ENCODE data around the gene SSBP3. TPM values are rescaled to one million over a fixed set of nuclear protein-coding genes. Genes with fewer than 3 reads are reported as not detected.

SSBP3 gene
- polyA plus RNA-seq, 1 donor (not counting 4 experiments of a cell fraction or from before 2014, with no cell fraction given), result 16.9 TPM

- H3K4me2 ChIP-seq (ENCODE audit: control insufficient read depth, extremely low read depth, insufficient read depth, low read depth, low read length), result no peak overlapping the region
- no peak overlapping the region for H2AFZ ChIP-seq (ENCODE audit: control insufficient read depth, low read length)
Measured at GRCh38 chr1:54367613-54368012, 38.6 kb downstream of the SSBP3 start.

GRCh38 chr1:54365847-54366246 lies 40.3 kb downstream of the SSBP3 start:
- TF ChIP-seq EZH2 (IDR thresholded peaks at IDR 0.05; ENCODE audit: low read length) (no peak), CTCF (optimal IDR thresholded peaks at IDR 0.05 in 1 of 3, IDR thresholded peaks at IDR 0.05 in 1 of 3, conservative IDR thresholded peaks at IDR 0.05 in 1 of 3; ENCODE audit: extremely low read depth in 1 of 3, insufficient read depth in 2 of 3, low read length in 3 of 3) (no peak)
- H4K20me1 ChIP-seq (ENCODE audit: control insufficient read depth, extremely low read depth, insufficient read depth, low read length), result no peaks in the 10 kb centered on the region
- FAIRE-seq (no peak), DNase-seq (ENCODE audit: low read depth, low spot score) (no peak)
- H3K27ac ChIP-seq (ENCODE audit: control insufficient read depth, insufficient read depth, low read length), result no peak overlapping the region
- H3K4me3 ChIP-seq (ENCODE audit: control insufficient read depth in 2 of 3, extremely low read depth in 1 of 3, insufficient read depth in 2 of 3, low read depth in 1 of 3, low read length in 3 of 3), result no peak overlapping the region
- H3K79me2 ChIP-seq (ENCODE audit: control insufficient read depth, insufficient read depth, low read length), result no peaks in the 10 kb centered on the region
- no peaks in the 10 kb centered on the region for H3K27me3 ChIP-seq (ENCODE audit: control insufficient read depth, extremely low read depth, insufficient read depth, low read length)
- H2AFZ ChIP-seq (ENCODE audit: control insufficient read depth, low read length), result no peak overlapping the region
- no peak overlapping the region for H3K9ac ChIP-seq (ENCODE audit: control insufficient read depth, extremely low read depth, insufficient read depth, low read length)
- H3K9me3 ChIP-seq (ENCODE audit: control insufficient read depth, low read depth, low read length), result no peaks in the 10 kb centered on the region
- no peaks in the 10 kb centered on the region for H3K9me1 ChIP-seq (ENCODE audit: control insufficient read depth, extremely low read depth, insufficient read depth, low read length)
- dilution Hi-C loops (cut with MboI; ENCODE audit: extremely low pct_ligation_motif_present, low sequenced_read_pairs), result no loop called here
- no peak overlapping the region for H3K4me2 ChIP-seq (ENCODE audit: control insufficient read depth, extremely low read depth, insufficient read depth, low read depth, low read length)
- no peaks in the 10 kb centered on the region for H3K36me3 ChIP-seq (ENCODE audit: control insufficient read depth in 2 of 2, extremely low read depth in 1 of 2, insufficient read depth in 2 of 2, low read length in 2 of 2)
- peaks cover 4% of the 10 kb centered on the region for H3K4me1 ChIP-seq (ENCODE audit: control insufficient read depth, extremely low read depth, insufficient read depth, low read length)

More at GRCh38 chr1:54367613-54368012, 38.6 kb downstream of the SSBP3 start:
- no peaks in the 10 kb centered on the region for H3K9me3 ChIP-seq (ENCODE audit: control insufficient read depth, low read depth, low read length)
- no peaks in the 10 kb centered on the region for H4K20me1 ChIP-seq (ENCODE audit: control insufficient read depth, extremely low read depth, insufficient read depth, low read length)
- H3K36me3 ChIP-seq (ENCODE audit: control insufficient read depth in 2 of 2, extremely low read depth in 1 of 2, insufficient read depth in 2 of 2, low read length in 2 of 2), result no peaks in the 10 kb centered on the region
- H3K79me2 ChIP-seq (ENCODE audit: control insufficient read depth, insufficient read depth, low read length), result no peaks in the 10 kb centered on the region
- H3K9ac ChIP-seq (ENCODE audit: control insufficient read depth, extremely low read depth, insufficient read depth, low read length), result no peak overlapping the region
- peaks cover 1% of the 10 kb centered on the region for H3K9me1 ChIP-seq (ENCODE audit: control insufficient read depth, extremely low read depth, insufficient read depth, low read length)
- no peak for FAIRE-seq
- dilution Hi-C loops (cut with MboI; ENCODE audit: extremely low pct_ligation_motif_present, low sequenced_read_pairs), result no loop called here
- peaks cover 17% of the 10 kb centered on the region for H3K4me1 ChIP-seq (ENCODE audit: control insufficient read depth, extremely low read depth, insufficient read depth, low read length)
- no peak overlapping the region for H3K27ac ChIP-seq (ENCODE audit: control insufficient read depth, insufficient read depth, low read length)
- TF ChIP-seq CTCF (optimal IDR thresholded peaks at IDR 0.05 in 1 of 3, IDR thresholded peaks at IDR 0.05 in 1 of 3, conservative IDR thresholded peaks at IDR 0.05 in 1 of 3; ENCODE audit: extremely low read depth in 1 of 3, insufficient read depth in 2 of 3, low read length in 3 of 3) (no peak), EZH2 (IDR thresholded peaks at IDR 0.05; ENCODE audit: low read length) (no peak)
- H3K27me3 ChIP-seq (ENCODE audit: control insufficient read depth, extremely low read depth, insufficient read depth, low read length), result no peaks in the 10 kb centered on the region
- no peak overlapping the region for H3K4me3 ChIP-seq (ENCODE audit: control insufficient read depth in 2 of 3, extremely low read depth in 1 of 3, insufficient read depth in 2 of 3, low read depth in 1 of 3, low read length in 3 of 3)
- no peak for DNase-seq (ENCODE audit: low read depth, low spot score)
